SK-N-SH (cell line): ENCODE results near the gene HMOX2. TPM values are rescaled to one million over a fixed set of nuclear protein-coding genes. Genes with fewer than 3 reads are reported as not detected.
A peak's percentile ranks its signal among the peaks of the same experiment; 100 is the strongest.

Experiments used
- CTCF ChIA-PET: fragments of 300-600, 350-600 bp; formaldehyde crosslinking; extraction: SDS; loops from one replicate; lab custom pipeline; 2021; lab: Yijun Ruan, JAX
- POLR2A ChIA-PET: fragments of 350-600 bp; sonication (Branson Sonifier 250); formaldehyde crosslinking; extraction: SDS; loops from one replicate; lab custom pipeline; 2020; ENCODE audit warnings: antibody characterized with exemption, inconsistent platforms; lab: Yijun Ruan, JAX
- DNase-seq: peaks from one replicate; pipeline ENCODE4 v3.0.0; 2012
- H2AFZ ChIP-seq: fragments of 200-600 bp; sonication (generic); 2 replicates; pipeline ENCODE4 v1.8.1; 2016; ENCODE audit warnings: antibody characterized with exemption, mild to moderate bottlenecking, low read depth
- H3F3A ChIP-seq: fragments of 200-600 bp; sonication (generic); replicated peaks from 2 replicates; pipeline ENCODE3; 2016; ENCODE audit warnings: antibody characterized with exemption, mild to moderate bottlenecking; ENCODE audit not compliant: insufficient read depth
- H3K27ac ChIP-seq, 2 experiments: fragments of 200-500 bp in 1 of 2; fragments of 200-600 bp in 1 of 2; sonication (Bioruptor generic) in 1 of 2; sonication (generic), shearing (Covaris generic) in 1 of 2; 2 replicates each; pipeline versions ENCODE4 v1.5.1 to v1.6.1; 2014 to 2016; ENCODE audit warnings: low read depth in 2 of 2, inconsistent platforms in 1 of 2, low read length in 1 of 2, mild to moderate bottlenecking in 1 of 2, mixed read lengths in 1 of 2
- H3K27me3 ChIP-seq: fragments of 200-600 bp; sonication (generic), shearing (Covaris generic); 2 replicates; pipeline ENCODE4 v1.6.1; 2016; ENCODE audit warnings: mixed run types; ENCODE audit not compliant: insufficient read depth
- H3K36me3 ChIP-seq, 2 experiments: fragments of 200-500 bp in 1 of 2; fragments of 200-600 bp in 1 of 2; sonication (Bioruptor generic) in 1 of 2; sonication (generic) in 1 of 2; replicated peaks in 1 of 2; 2 replicates each; pipeline versions ENCODE3 to v1.5.1; 2014 to 2016; ENCODE audit warnings: low read length in 1 of 2, mild to moderate bottlenecking in 1 of 2; ENCODE audit not compliant: insufficient read depth in 2 of 2, control insufficient read depth in 1 of 2
- H3K4me1 ChIP-seq, 2 experiments: fragments of 200-500 bp in 1 of 2; fragments of 200-600 bp in 1 of 2; sonication (Bioruptor generic) in 1 of 2; sonication (generic), shearing (Covaris generic) in 1 of 2; 2 replicates each; pipeline versions ENCODE4 v1.5.1 to v1.6.1; 2014 to 2016; ENCODE audit warnings: low read depth in 1 of 2, low read length in 1 of 2, mixed run types in 1 of 2; ENCODE audit not compliant: insufficient read depth in 2 of 2, control insufficient read depth in 1 of 2
- H3K4me2 ChIP-seq: fragments of 200-600 bp; sonication (generic), shearing (Covaris generic); 2 replicates; pipeline ENCODE4 v1.6.1; 2017; ENCODE audit warnings: mixed run types
- H3K4me3 ChIP-seq, 2 experiments: fragments of 200-500 bp in 1 of 2; fragments of 200-600 bp in 1 of 2; sonication (Bioruptor generic) in 1 of 2; sonication (generic), shearing (Covaris generic) in 1 of 2; 2 replicates each; pipeline versions ENCODE4 v1.5.1 to v1.8.1; 2014 to 2016; ENCODE audit warnings: low read depth in 2 of 2, inconsistent platforms in 1 of 2, low read length in 1 of 2, mild to moderate bottlenecking in 1 of 2, mixed read lengths in 1 of 2, moderate library complexity in 1 of 2
- H3K79me2 ChIP-seq: fragments of 200-600 bp; sonication (generic); 2 replicates; pipeline ENCODE4 v1.8.1; 2017; ENCODE audit warnings: mild to moderate bottlenecking; ENCODE audit not compliant: insufficient read depth
- H3K9ac ChIP-seq: fragments of 200-600 bp; sonication (generic); 2 replicates; pipeline ENCODE4 v1.6.1; 2017; ENCODE audit warnings: mixed run types
- H3K9me2 ChIP-seq: fragments of 200-600 bp; sonication (generic); 2 replicates; pipeline ENCODE4 v1.6.1; 2017; ENCODE audit warnings: mixed run types
- H3K9me3 ChIP-seq: fragments of 200-600 bp; sonication (generic); 2 replicates; pipeline ENCODE4 v1.6.1; 2017; ENCODE audit warnings: mixed run types, mild to moderate bottlenecking, moderate library complexity
- H4K20me1 ChIP-seq: fragments of 200-600 bp; sonication (generic); 2 replicates; pipeline ENCODE4 v1.6.1; 2017; ENCODE audit warnings: mild to moderate bottlenecking, mixed run types; ENCODE audit not compliant: insufficient read depth
- CHD2 ChIP-seq: fragments of 150-350 bp; IDR thresholded peaks from 2 replicates; pipeline ENCODE4 v1.6.1; 2018; ENCODE audit warnings: low read length; ENCODE audit not compliant: partially characterized antibody
- EZH2phosphoT487 ChIP-seq: fragments of 200-600 bp; sonication (generic); IDR thresholded peaks from 2 replicates; pipeline ENCODE4 v1.6.1; 2017; ENCODE audit warnings: low read depth, mixed run types, mild to moderate bottlenecking, antibody characterized with exemption, moderate library complexity, borderline replicate concordance
- FOSL2 ChIP-seq: IDR thresholded peaks from 2 replicates; pipeline ENCODE4 v1.4.0; 2012; ENCODE audit warnings: low read depth, mild to moderate bottlenecking, moderate library complexity, borderline replicate concordance
- FOXM1 ChIP-seq: IDR thresholded peaks from 2 replicates; pipeline ENCODE4 v1.4.0; 2012; ENCODE audit warnings: low read depth, mild to moderate bottlenecking
- GABPA ChIP-seq: IDR thresholded peaks from 2 replicates; pipeline ENCODE4 v1.4.0; 2012; ENCODE audit warnings: low read depth, mild to moderate bottlenecking
- GATA2 ChIP-seq: sonication (generic); formaldehyde crosslinking; IDR thresholded peaks from 2 replicates; pipeline ENCODE4 v1.5.0; 2020; ENCODE audit warnings: mild to moderate bottlenecking, missing genetic modification reagents
- MEF2A ChIP-seq: IDR thresholded peaks from 2 replicates; pipeline ENCODE4 v1.4.0; 2012; ENCODE audit warnings: low read depth, borderline replicate concordance
- MXI1 ChIP-seq: IDR thresholded peaks from 2 replicates; pipeline ENCODE4 v1.6.1; 2012; ENCODE audit warnings: mild to moderate bottlenecking, low read depth, low read length, improper control_type of control experiment
- POLR2AphosphoS5 ChIP-seq: IDR thresholded peaks from 2 replicates; pipeline ENCODE4 v1.6.1; 2012; ENCODE audit warnings: low read depth, low read length
- RCOR1 ChIP-seq: fragments of 150-350 bp; IDR thresholded peaks from 2 replicates; pipeline ENCODE4 v1.6.1; 2017; ENCODE audit warnings: antibody characterized with exemption, low read length
- RFX5 ChIP-seq: IDR thresholded peaks from 2 replicates; pipeline ENCODE4 v1.6.1; 2012; ENCODE audit warnings: mild to moderate bottlenecking, improper control_type of control experiment, low read length
- RXRA ChIP-seq: IDR thresholded peaks from 2 replicates; pipeline ENCODE4 v1.4.0; 2012; ENCODE audit warnings: low read depth, mild to moderate bottlenecking, borderline replicate concordance
- SIN3A ChIP-seq: IDR thresholded peaks from 2 replicates; pipeline ENCODE4 v1.6.1; 2012; ENCODE audit warnings: low read depth, mild to moderate bottlenecking, low read length, moderate library complexity, borderline replicate concordance
- TAF1 ChIP-seq: IDR thresholded peaks from 2 replicates; pipeline ENCODE4 v1.6.1; 2012; ENCODE audit warnings: low read depth, mild to moderate bottlenecking, low read length, moderate library complexity, borderline replicate concordance
- TEAD4 ChIP-seq: IDR thresholded peaks from 2 replicates; pipeline ENCODE4 v1.4.0; 2012; ENCODE audit warnings: mild to moderate bottlenecking, borderline replicate concordance; ENCODE audit not compliant: insufficient read depth
- YY1 ChIP-seq: IDR thresholded peaks from 2 replicates; pipeline ENCODE4 v1.4.0; 2012; ENCODE audit warnings: low read depth, mild to moderate bottlenecking
- WGBS: methylation state at CpG from one replicate; pipeline ENCODE4 v1.1.6; 2017; ENCODE audit warnings: low lambda C conversion rate; 5-methylcytosine and 5-hydroxymethylcytosine counted together
- polyA plus RNA-seq, 3 experiments: library from polyadenylated mRNA; depleted of rRNA; stranded (reverse); fragments of >200 nt; gene quantifications; 2 replicates each; pipeline ENCODE4 v1.2.3, GENCODE V29; 2012
- TF ChIP-seq, protein P1 (sequence below): fragments of 150-350 bp; IDR thresholded peaks from 2 replicates; pipeline ENCODE4 v1.6.1; 2017; ENCODE audit warnings: antibody characterized with exemption, low read length, low read depth, borderline replicate concordance
- TF ChIP-seq, protein P2 (sequence below): fragments of 150-350 bp; IDR thresholded peaks from 2 replicates; pipeline ENCODE4 v1.6.1; 2016; ENCODE audit warnings: mild to moderate bottlenecking, low read depth, low read length
- TF ChIP-seq, protein P3 (sequence below): fragments of 200-600 bp; sonication (generic); IDR thresholded peaks from 2 replicates; pipeline ENCODE4 v1.6.1; 2017; ENCODE audit warnings: antibody characterized with exemption, mild to moderate bottlenecking, moderate library complexity
- TF ChIP-seq, protein P4 (sequence below): IDR thresholded peaks from 2 replicates; pipeline ENCODE4 v1.4.0; 2012; ENCODE audit warnings: low read depth, borderline replicate concordance

HMOX2 gene
- polyA plus RNA-seq, 1 of the 3 experiments (the other 2 are of a cell fraction), result 65.1 TPM

DNA sequence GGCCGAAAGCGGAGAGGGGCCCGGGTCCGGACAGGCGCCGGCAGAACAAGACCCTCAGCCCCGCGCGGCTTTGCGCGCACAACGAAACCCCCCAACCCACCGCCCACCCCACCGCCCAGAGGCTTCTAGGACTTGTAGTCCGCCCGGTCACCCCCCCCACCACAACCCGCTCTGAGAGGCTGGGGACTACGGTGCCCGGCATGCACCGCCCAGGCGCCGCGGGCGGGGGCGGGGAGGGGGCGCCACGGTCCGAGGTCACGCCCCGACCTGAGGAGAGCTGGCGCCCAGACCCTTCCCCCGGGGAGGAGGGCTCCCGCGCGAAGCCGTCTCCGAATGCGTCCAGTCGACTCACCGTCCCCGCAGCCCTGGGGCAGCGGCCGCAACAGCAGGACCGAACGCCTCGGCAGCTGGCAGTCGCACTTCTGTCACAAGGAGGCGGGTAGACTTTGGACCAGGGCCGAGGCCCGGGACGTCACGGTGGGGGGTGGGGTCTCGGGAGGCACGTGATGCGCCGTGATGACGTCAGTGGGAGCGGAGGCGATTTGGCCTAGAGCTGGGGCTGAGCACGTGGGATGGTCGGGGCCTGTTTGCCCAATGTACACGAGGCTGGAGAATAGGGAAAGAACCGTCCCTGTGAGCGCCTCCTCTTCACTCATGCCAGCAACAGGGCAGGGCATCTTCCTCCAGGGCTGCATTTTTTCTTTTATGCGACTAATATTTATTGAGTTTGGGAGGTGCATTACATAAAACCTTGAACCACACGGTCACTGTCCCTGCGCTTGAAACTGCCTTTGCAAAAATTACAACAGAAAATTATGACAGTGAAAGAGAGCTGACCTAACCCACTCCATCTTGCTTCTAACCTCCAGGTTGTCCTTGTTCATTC is 62.4 kb downstream of the HMOX2 start, which contains the start of gene CDIP1 (continued):
- TF ChIP-seq, protein P1, sequence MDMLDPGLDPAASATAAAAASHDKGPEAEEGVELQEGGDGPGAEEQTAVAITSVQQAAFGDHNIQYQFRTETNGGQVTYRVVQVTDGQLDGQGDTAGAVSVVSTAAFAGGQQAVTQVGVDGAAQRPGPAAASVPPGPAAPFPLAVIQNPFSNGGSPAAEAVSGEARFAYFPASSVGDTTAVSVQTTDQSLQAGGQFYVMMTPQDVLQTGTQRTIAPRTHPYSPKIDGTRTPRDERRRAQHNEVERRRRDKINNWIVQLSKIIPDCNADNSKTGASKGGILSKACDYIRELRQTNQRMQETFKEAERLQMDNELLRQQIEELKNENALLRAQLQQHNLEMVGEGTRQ, result peak; percentile 94
- TF ChIP-seq RCOR1 (peak; percentile 64; the same call in 1 of the 2 replicates), RFX5 (no peak), CHD2 (peak; percentile 84), GABPA (no peak), FOXM1 (0 out of 2 replicates have a peak, but pooled peaks have one; percentile 21), SIN3A (0 out of 2 replicates have a peak, but pooled peaks have one; percentile 65), POLR2AphosphoS5 (peak; percentile 42; the same call in 1 of the 2 replicates), GATA2 (CRISPR knock-in tag) (no peak), RXRA (no peak), MEF2A (no peak)
- TF ChIP-seq, protein P2, sequence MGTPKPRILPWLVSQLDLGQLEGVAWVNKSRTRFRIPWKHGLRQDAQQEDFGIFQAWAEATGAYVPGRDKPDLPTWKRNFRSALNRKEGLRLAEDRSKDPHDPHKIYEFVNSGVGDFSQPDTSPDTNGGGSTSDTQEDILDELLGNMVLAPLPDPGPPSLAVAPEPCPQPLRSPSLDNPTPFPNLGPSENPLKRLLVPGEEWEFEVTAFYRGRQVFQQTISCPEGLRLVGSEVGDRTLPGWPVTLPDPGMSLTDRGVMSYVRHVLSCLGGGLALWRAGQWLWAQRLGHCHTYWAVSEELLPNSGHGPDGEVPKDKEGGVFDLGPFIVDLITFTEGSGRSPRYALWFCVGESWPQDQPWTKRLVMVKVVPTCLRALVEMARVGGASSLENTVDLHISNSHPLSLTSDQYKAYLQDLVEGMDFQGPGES, result no peak

DNA sequence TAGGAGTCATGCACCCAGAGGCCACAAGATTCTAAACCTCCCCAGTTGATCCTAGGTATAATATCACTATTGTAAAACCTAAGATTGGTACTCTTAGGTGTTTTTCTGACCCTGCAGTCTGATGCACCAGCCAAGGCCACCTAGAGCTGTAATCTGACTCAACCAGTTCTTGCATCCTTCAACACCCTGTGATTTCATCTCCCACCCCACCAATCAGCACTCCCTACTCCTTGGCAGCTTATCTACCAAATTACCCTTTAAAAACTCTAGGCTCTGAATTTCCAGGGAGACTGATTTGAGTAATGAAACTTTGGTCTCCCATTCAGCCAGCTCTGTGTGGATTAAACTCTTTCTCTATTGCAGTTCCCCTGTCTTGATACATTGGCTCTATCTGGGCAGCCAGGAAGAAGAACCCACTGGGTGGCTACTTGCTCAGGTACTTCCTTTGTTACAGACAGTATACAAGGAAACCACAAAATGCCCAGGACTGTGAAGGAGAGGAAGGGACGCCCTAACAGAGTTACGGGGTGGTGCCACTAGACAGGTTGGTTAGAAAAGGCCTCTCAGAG is 63.6 kb downstream of the HMOX2 start:
- peaks cover 6% of the 10 kb centered on the region for H3F3A ChIP-seq
- DNase-seq, result no peak
- ChIA-PET CTCF (interaction anchor here (1.3 to 1.4 kb wide), 4 partner anchors 8 to 64 kb away, joined by 3 to 14 read pairs (median 6); partner anchors contain the start of gene HMOX2), POLR2A (no interaction called here)
- no peaks in the 10 kb centered on the region for H3K9me2 ChIP-seq
- H2AFZ ChIP-seq, result no peak overlapping the region
- peaks cover 35% of the 10 kb centered on the region for H3K79me2 ChIP-seq
- 93% methylated on average over 2 of the region's 2 CpGs for WGBS
- H3K4me3 ChIP-seq, result no peak overlapping the region
- no peaks in the 10 kb centered on the region for H3K27me3 ChIP-seq
- H3K4me1 ChIP-seq, result peaks cover 0 to 13% of the 10 kb centered on the region in 2 experiments; a peak in 2 of 4 replicates
- no peak overlapping the region for H3K4me2 ChIP-seq
- H3K27ac ChIP-seq, result no peak overlapping the region
- no peaks in the 10 kb centered on the region; the same call in 1 of the 2 replicates for H3K9me3 ChIP-seq
- H3K36me3 ChIP-seq, result no peaks in the 10 kb centered on the region
- H4K20me1 ChIP-seq, result no peaks in the 10 kb centered on the region
- TF ChIP-seq, protein P3, sequence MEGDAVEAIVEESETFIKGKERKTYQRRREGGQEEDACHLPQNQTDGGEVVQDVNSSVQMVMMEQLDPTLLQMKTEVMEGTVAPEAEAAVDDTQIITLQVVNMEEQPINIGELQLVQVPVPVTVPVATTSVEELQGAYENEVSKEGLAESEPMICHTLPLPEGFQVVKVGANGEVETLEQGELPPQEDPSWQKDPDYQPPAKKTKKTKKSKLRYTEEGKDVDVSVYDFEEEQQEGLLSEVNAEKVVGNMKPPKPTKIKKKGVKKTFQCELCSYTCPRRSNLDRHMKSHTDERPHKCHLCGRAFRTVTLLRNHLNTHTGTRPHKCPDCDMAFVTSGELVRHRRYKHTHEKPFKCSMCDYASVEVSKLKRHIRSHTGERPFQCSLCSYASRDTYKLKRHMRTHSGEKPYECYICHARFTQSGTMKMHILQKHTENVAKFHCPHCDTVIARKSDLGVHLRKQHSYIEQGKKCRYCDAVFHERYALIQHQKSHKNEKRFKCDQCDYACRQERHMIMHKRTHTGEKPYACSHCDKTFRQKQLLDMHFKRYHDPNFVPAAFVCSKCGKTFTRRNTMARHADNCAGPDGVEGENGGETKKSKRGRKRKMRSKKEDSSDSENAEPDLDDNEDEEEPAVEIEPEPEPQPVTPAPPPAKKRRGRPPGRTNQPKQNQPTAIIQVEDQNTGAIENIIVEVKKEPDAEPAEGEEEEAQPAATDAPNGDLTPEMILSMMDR, result no peak
- TF ChIP-seq, protein P4, sequence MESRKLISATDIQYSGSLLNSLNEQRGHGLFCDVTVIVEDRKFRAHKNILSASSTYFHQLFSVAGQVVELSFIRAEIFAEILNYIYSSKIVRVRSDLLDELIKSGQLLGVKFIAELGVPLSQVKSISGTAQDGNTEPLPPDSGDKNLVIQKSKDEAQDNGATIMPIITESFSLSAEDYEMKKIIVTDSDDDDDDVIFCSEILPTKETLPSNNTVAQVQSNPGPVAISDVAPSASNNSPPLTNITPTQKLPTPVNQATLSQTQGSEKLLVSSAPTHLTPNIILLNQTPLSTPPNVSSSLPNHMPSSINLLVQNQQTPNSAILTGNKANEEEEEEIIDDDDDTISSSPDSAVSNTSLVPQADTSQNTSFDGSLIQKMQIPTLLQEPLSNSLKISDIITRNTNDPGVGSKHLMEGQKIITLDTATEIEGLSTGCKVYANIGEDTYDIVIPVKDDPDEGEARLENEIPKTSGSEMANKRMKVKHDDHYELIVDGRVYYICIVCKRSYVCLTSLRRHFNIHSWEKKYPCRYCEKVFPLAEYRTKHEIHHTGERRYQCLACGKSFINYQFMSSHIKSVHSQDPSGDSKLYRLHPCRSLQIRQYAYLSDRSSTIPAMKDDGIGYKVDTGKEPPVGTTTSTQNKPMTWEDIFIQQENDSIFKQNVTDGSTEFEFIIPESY, result no peak
- no peak for TF ChIP-seq TAF1
- no peak for TF ChIP-seq EZH2phosphoT487
- TF ChIP-seq MXI1, result no peak
- no peak for TF ChIP-seq SIN3A
- no peak for TF ChIP-seq CHD2
- no peak for TF ChIP-seq FOXM1
- TF ChIP-seq RCOR1, result no peak
- TF ChIP-seq YY1, result no peak
- TF ChIP-seq TEAD4, result no peak
- TF ChIP-seq, protein P1, result no peak
- no peak for TF ChIP-seq FOSL2
- H3K9ac ChIP-seq, result no peak overlapping the region
